Measurements from ENCODE around the gene RSBN1. TPM values are rescaled to one million over a fixed set of nuclear protein-coding genes. Genes with fewer than 3 reads are reported as not detected.

Gene RSBN1
- total RNA-seq, 1 experiment from 2014 or later, result 8.4 TPM

DNA sequence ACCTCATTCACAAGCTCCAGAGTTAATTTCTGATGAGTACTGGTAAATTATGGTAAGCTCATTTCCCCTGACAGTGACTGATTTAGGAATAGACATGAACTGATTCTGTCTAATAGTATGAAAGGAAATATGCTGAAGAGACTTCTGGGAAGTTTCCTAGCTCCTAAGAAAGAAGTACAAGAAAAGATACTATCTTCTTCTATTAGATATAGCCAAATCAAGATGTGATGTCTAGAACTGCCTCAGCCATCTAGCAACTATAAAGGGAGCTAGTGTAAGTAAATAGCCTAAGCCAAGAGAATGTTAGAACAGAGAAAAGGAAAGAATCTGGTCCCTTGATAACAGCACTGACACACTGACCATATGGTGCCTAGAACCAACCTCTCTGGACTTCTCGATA lies 42.2 kb downstream of the RSBN1 start:
- no peaks in the 10 kb centered on the region for H3K4me1 ChIP-seq (ENCODE audit: insufficient read depth, low read length)
- H3F3A ChIP-seq (ENCODE audit: low read length, unreplicated experiment), result no peaks in the 10 kb centered on the region
- DNase-seq (no peak), ATAC-seq (no peak)
- H3K9ac ChIP-seq (ENCODE audit: low read length), result no peak overlapping the region
- intact Hi-C loops (cut with micrococcal nuclease), result no loop called here
- H3K79me2 ChIP-seq (ENCODE audit: low read length), result no peaks in the 10 kb centered on the region
- no peak overlapping the region for H3K27ac ChIP-seq (ENCODE audit: low read length)
- H4K20me1 ChIP-seq (ENCODE audit: low read length), result no peaks in the 10 kb centered on the region
- H3K27me3 ChIP-seq (ENCODE audit: low read length), result no peaks in the 10 kb centered on the region
- TF ChIP-seq EZH2phosphoT487 (IDR thresholded peaks at IDR 0.05; ENCODE audit: borderline replicate concordance, low read length) (no peak), EZH2 (IDR thresholded peaks at IDR 0.05; ENCODE audit: low read length, unreplicated experiment) (no peak), CTCF (conservative IDR thresholded peaks at IDR 0.05; ENCODE audit: low read depth, low read length) (no peak)
- BruUV-seq (replicated peaks), result no TSS peak
- H2AFZ ChIP-seq (ENCODE audit: low read length), result no peak overlapping the region
- H3K9me2 ChIP-seq (replicated peaks; ENCODE audit: low read length), result no peaks in the 10 kb centered on the region
- CTCF ChIA-PET, result no interaction called here
- H3K9me3 ChIP-seq (ENCODE audit: low read length), result no peaks in the 10 kb centered on the region
- peaks cover 5% of the 10 kb centered on the region for H3K36me3 ChIP-seq (ENCODE audit: low read depth, low read length)
- H3K4me2 ChIP-seq (ENCODE audit: low read length), result no peak overlapping the region
- no peak overlapping the region for H3K4me3 ChIP-seq (ENCODE audit: low read length)
- POLR2A ChIA-PET (ENCODE audit: unreplicated experiment), result no interaction called here

DNA sequence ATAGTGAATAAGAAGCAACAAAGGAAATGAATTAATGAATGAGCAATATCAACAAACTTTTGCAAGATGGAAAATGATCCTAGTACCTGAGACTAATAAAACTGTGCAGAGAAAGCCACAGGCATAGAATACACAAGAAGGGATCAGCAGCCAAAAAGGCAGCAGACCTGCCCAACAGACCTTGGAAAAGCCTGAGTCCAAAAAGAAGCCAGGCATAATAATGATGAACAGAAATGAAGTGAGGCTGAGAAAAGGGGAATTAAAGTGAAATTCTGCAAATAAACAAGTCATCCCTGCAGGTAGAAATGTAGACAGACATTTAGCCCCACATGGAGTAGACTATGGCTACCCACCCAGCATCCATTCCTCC lies 42.7 kb downstream of the RSBN1 start:
- intact Hi-C loops (cut with micrococcal nuclease), result no loop called here
- Histone ChIP-seq H3K79me2 (ENCODE audit: low read length) (no peaks in the 10 kb centered on the region), H4K20me1 (ENCODE audit: low read length) (no peaks in the 10 kb centered on the region), H3K4me1 (ENCODE audit: insufficient read depth, low read length) (no peaks in the 10 kb centered on the region), H3K9ac (ENCODE audit: low read length) (no peak overlapping the region), H3K9me3 (ENCODE audit: low read length) (no peaks in the 10 kb centered on the region), H3K36me3 (ENCODE audit: low read depth, low read length) (peaks cover 8% of the 10 kb centered on the region), H3K27ac (ENCODE audit: low read length) (no peak overlapping the region), H3F3A (ENCODE audit: low read length, unreplicated experiment) (no peaks in the 10 kb centered on the region), H3K27me3 (ENCODE audit: low read length) (no peaks in the 10 kb centered on the region), H3K4me2 (ENCODE audit: low read length) (no peak overlapping the region), H3K4me3 (ENCODE audit: low read length) (no peak overlapping the region), H2AFZ (ENCODE audit: low read length) (no peak overlapping the region), H3K9me2 (replicated peaks; ENCODE audit: low read length) (no peaks in the 10 kb centered on the region)
- CTCF ChIA-PET, result no interaction called here
- no peak for TF ChIP-seq CTCF (conservative IDR thresholded peaks at IDR 0.05; ENCODE audit: low read depth, low read length)
- no peak for TF ChIP-seq EZH2 (IDR thresholded peaks at IDR 0.05; ENCODE audit: low read length, unreplicated experiment)
- TF ChIP-seq EZH2phosphoT487 (IDR thresholded peaks at IDR 0.05; ENCODE audit: borderline replicate concordance, low read length), result no peak
- no TSS peak for BruUV-seq (replicated peaks)
- DNase-seq (no peak), ATAC-seq (no peak)
- POLR2A ChIA-PET (ENCODE audit: unreplicated experiment), result no interaction called here

- Histone ChIP-seq H3K9me2 (replicated peaks; ENCODE audit: low read length) (no peaks in the 10 kb centered on the region), H3K4me2 (ENCODE audit: low read length) (no peak overlapping the region), H3K27ac (ENCODE audit: low read length) (no peak overlapping the region), H3K4me3 (ENCODE audit: low read length) (no peak overlapping the region), H3K27me3 (ENCODE audit: low read length) (no peaks in the 10 kb centered on the region), H3F3A (ENCODE audit: low read length, unreplicated experiment) (no peaks in the 10 kb centered on the region), H3K9ac (ENCODE audit: low read length) (no peak overlapping the region), H3K36me3 (ENCODE audit: low read depth, low read length) (peaks cover 8% of the 10 kb centered on the region), H2AFZ (ENCODE audit: low read length) (no peak overlapping the region), H3K79me2 (ENCODE audit: low read length) (no peaks in the 10 kb centered on the region), H4K20me1 (ENCODE audit: low read length) (no peaks in the 10 kb centered on the region), H3K9me3 (ENCODE audit: low read length) (no peaks in the 10 kb centered on the region), H3K4me1 (ENCODE audit: insufficient read depth, low read length) (no peaks in the 10 kb centered on the region)
- ChIA-PET CTCF (no interaction called here), POLR2A (ENCODE audit: unreplicated experiment) (no interaction called here)
- TF ChIP-seq EZH2phosphoT487 (IDR thresholded peaks at IDR 0.05; ENCODE audit: borderline replicate concordance, low read length) (no peak), EZH2 (IDR thresholded peaks at IDR 0.05; ENCODE audit: low read length, unreplicated experiment) (no peak)
- ATAC-seq (no peak), DNase-seq (no peak)
- intact Hi-C loops (cut with micrococcal nuclease), result no loop called here
- BruUV-seq (replicated peaks), result no TSS peak
Measured at GRCh38 chr1:113768916-113769600, 43.2 kb downstream of the RSBN1 start.

Measured in PC-3 (cell line).